ENCODE results near the gene AP2B1.

Gene AP2B1

DNA sequence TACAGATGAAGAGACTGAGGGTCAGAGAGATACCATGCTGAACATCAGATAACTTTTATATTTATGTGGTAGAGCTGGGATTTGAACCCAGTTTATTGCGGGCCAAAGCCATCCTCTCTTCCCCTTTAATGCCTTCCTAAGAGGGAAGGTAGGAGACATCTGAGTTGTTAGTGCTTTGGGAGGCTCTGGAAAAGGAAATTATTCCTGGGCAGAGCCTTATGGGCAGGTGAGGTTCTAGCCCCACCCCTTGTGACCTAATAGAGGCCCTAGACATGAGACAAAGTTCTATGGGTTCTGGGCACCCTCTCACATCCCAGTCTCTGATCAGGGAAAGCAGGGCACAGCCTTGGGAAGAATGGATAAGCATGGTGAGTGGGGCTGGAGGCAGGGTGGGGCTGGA, 173.5 kb downstream of the AP2B1 start, which contains the start of gene C17orf50:
C17orf50 (plus strand) TSS at position 301 of the 400 bp plus-strand sequence; CDS start at position 356, 55 bp downstream.
- no peak within 1 kb of the TSS for H3K4me3 ChIP-seq (replicated peaks; ENCODE audit: low read depth, low read length)
- no peak for DNase-seq (ENCODE audit: extremely low read depth, low read depth)
- TF ChIP-seq, protein P1, sequence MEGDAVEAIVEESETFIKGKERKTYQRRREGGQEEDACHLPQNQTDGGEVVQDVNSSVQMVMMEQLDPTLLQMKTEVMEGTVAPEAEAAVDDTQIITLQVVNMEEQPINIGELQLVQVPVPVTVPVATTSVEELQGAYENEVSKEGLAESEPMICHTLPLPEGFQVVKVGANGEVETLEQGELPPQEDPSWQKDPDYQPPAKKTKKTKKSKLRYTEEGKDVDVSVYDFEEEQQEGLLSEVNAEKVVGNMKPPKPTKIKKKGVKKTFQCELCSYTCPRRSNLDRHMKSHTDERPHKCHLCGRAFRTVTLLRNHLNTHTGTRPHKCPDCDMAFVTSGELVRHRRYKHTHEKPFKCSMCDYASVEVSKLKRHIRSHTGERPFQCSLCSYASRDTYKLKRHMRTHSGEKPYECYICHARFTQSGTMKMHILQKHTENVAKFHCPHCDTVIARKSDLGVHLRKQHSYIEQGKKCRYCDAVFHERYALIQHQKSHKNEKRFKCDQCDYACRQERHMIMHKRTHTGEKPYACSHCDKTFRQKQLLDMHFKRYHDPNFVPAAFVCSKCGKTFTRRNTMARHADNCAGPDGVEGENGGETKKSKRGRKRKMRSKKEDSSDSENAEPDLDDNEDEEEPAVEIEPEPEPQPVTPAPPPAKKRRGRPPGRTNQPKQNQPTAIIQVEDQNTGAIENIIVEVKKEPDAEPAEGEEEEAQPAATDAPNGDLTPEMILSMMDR (IDR thresholded peaks at IDR 0.05; ENCODE audit: low read depth, low read length, missing control alignments): no peak

DNA sequence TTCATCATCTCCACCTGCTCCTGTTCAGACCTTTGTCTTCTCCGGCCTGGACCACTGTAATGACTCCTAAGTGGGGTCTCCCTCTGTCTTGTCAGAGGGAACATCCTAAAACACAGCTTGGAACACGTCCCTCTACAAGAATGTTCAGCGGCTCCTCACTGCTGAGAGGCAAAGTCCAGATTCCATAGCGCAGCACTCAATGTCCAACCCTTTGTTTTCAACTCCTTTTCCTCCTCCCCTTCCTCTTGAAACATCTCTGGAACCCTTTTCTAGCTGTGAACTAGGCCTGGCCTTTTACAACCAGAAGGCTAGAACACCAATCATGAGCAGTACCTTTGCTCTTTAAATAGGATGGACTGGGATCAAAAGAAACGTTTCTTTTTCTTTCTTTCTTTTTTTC, 174.5 kb downstream of the AP2B1 start:
- H3K4me3 ChIP-seq (replicated peaks; ENCODE audit: low read depth, low read length): no peak overlapping the region
- TF ChIP-seq, protein P1 (IDR thresholded peaks at IDR 0.05; ENCODE audit: low read depth, low read length, missing control alignments): no peak

DNA sequence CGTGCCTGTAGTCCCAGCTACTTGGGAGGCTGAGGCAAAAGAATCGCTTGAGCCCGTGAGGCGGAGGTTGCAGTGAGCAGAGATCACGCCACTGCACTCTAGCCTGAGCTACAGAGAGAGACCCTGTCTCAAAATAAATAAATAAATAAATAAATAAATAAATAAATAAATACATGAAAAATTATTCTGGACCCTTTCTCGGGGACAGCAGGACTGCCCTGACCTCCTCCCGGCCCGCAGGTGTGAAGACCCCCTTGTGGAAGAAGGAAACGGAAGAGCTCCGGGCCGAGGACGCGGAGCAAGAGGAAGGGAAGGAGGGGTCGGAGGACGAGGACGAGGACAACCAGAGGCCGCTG, 176.6 kb downstream of the AP2B1 start:
- peak overlapping the region; percentile 42; the same call in 1 of the 2 replicates for H3K4me3 ChIP-seq (replicated peaks; ENCODE audit: low read depth, low read length)
- DNase-seq (ENCODE audit: extremely low read depth, low read depth): no peak
- TF ChIP-seq, protein P1 (IDR thresholded peaks at IDR 0.05; ENCODE audit: low read depth, low read length, missing control alignments): no peak

More for the DNA sequence above, 174.5 kb downstream of the AP2B1 start:
- no peak for DNase-seq (ENCODE audit: extremely low read depth, low read depth)

DNA sequence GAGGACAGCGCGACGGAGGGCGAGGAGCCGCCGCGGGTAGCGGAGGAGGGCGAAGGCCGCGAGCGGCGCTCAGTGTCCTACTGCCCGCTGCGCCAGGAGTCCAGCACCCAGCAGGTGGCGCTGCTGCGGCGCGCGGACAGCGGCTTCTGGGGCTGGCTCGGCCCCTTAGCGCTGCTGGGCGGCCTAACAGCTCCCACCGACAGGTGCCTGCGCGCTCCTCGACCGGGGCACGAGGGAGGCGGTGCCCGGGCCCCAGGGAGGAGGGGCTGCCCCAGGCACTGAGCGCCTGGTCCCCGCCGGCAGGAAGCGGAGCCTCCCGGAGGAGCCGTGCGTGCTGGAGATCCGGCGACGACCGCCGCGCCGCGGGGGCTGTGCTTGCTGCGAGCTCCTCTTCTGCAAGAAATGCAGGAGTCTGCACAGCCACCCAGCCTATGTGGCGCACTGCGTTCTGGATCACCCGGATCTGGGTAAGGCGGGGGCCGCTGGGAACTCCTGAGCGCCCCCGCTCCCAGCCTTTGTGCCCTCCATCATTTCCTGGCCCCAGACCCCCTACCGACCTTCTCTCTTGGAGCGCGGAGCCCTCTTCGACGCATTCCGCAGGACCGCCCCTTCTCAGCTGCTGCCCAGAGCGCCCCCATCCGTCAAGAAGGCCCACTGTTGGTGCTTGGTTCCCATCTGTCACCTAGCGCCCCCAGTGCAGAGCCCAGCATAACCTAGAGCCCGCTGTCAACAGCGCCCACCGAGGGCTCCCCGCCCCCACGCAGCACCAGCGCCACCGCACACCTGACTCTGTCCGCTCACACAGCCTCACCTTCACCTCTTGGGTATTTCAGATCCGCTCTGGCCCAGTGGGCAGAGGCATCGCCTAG, 177.2 kb downstream of the AP2B1 start:
- no peak for DNase-seq (ENCODE audit: extremely low read depth, low read depth)
- H3K4me3 ChIP-seq (replicated peaks; ENCODE audit: low read depth, low read length): peak overlapping the region; percentile 42
- TF ChIP-seq, protein P1 (IDR thresholded peaks at IDR 0.05; ENCODE audit: low read depth, low read length, missing control alignments): peak; percentile 86

DNA sequence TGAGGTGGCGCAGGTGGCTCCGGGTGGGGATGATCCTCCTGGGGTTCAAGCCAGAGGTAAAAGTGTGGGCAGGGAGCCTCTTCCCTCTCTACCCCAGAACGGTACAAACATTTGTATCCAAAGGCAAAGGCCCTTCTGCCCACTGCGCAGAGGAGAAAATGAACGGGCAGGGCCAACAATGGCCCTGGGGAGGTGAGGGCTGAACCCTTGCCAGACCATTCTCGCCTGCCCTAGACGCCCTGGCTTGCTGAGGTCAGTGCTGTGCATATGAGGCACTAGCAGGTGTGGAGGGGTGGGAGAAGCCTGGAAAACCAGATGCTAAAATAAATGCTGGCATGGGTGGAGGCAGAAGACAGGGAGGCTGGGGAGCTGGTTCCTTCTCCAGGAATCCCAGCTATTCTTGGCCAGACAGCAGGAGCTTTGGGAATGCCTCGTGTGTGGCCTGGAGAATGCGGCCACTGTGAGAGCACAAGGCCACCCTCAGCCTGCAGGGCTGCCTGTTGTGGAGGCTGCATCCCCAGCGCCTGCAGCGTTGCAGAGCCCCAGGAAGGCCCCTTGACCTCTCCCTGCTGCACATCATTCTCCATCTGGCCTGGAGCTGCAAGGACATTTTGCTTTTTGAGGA, 178.1 kb downstream of the AP2B1 start:
- no peak for DNase-seq (ENCODE audit: extremely low read depth, low read depth)
- H3K4me3 ChIP-seq (replicated peaks; ENCODE audit: low read depth, low read length): no peak overlapping the region
- TF ChIP-seq, protein P1 (IDR thresholded peaks at IDR 0.05; ENCODE audit: low read depth, low read length, missing control alignments): no peak

DNA sequence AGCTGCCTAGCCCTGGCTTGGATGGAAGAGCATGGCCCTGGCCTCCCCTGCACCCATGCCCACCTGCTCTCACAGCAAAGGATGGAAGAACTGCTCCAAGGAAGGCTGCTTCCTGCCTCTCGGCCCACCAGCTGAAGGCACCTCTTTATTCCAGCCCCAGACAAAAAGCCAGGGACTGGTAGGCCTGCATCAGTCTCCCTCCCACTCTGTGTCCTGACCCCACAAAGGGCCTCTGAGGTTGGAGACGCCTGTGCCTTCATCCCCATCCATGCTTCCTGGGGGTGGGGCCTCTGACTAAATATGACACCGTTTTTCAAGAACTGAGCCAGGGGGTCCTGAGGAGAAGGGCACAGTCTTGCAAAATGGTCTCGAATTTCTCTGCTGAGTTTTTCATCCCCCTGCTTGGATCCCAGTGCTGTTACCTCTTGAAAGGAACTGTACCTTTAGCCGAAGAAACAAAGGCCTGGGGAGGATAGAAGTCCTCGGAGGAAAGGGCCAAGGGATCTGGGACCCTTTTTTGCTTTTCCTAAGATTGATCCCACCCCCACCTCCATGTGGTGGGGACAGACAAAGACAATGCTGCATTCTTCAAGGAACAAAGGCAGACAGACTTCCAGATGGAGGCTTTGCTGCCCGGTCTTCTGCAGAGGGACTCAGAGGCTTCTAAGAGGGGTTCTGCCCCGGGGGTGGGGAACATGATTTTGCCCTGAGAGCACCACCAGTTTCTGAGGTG, 178.8 kb downstream of the AP2B1 start:
- no peak for DNase-seq (ENCODE audit: extremely low read depth, low read depth)
- no peak overlapping the region for H3K4me3 ChIP-seq (replicated peaks; ENCODE audit: low read depth, low read length)
- TF ChIP-seq, protein P1 (IDR thresholded peaks at IDR 0.05; ENCODE audit: low read depth, low read length, missing control alignments): no peak

Data from HFF-Myc (cell line).